Thoracic aorta (tissue), 2 donors: ENCODE results near the gene RNF11. TPM values are rescaled to one million over a fixed set of nuclear protein-coding genes. Genes with fewer than 3 reads are reported as not detected.

ENCODE experiments used
- ATAC-seq: fragments of 150-250 bp; one replicate; pipeline ENCODE4 v1.8.0; 2017; ENCODE audit warnings: low read depth; ENCODE audit not compliant: insufficient number of reproducible peaks, low FRiP score
- DNase-seq: peaks from one replicate; pipeline ENCODE4 v3.0.0-alpha.2; 2020; ENCODE audit warnings: low spot score
- H3K27ac ChIP-seq, 2 donors: fragments of 200-600 bp; sonication (generic); 1 replicate in 1 of 2; 2 replicates in 1 of 2; pipeline ENCODE4 v1.5.1; 2016; ENCODE audit warnings: mild to moderate bottlenecking in 2 of 2, moderate library complexity in 2 of 2
- H3K27me3 ChIP-seq: fragments of 200-600 bp; sonication (generic); replicated peaks from 2 replicates; pipeline ENCODE4 v1.6.0; 2016; ENCODE audit warnings: mild to moderate bottlenecking; ENCODE audit not compliant: insufficient read depth
- H3K36me3 ChIP-seq: fragments of 200-600 bp; sonication (generic); one replicate; pipeline ENCODE4 v1.5.1; 2016
- H3K4me1 ChIP-seq, 2 donors: fragments of 200-600 bp; sonication (generic); 1 replicate in 1 of 2; 2 replicates in 1 of 2; pipeline versions ENCODE4 v1.5.1 to v1.6.0; 2016; ENCODE audit warnings: low read depth in 2 of 2, mild to moderate bottlenecking in 1 of 2; ENCODE audit not compliant: control insufficient read depth in 1 of 2
- H3K4me3 ChIP-seq: fragments of 200-600 bp; sonication (generic); 2 replicates; pipeline ENCODE4 v1.5.1; 2016; ENCODE audit warnings: mild to moderate bottlenecking
- H3K9me3 ChIP-seq: fragments of 200-600 bp; sonication (generic); 2 replicates; pipeline ENCODE4 v1.5.1; 2016
- total RNA-seq, 2 donors: library from RNA; depleted of rRNA; stranded (reverse); fragments of >200 nt; gene quantifications; one replicate each; pipeline versions ENCODE4 v1.1.0 to v1.2.3, GENCODE V29; 2016
- TF ChIP-seq, protein P1 (sequence below): fragments of 200-600 bp; sonication (generic); IDR thresholded peaks from one replicate; pipeline ENCODE4 v1.5.1; 2019; ENCODE audit warnings: antibody characterized with exemption

Gene RNF11
- total RNA-seq, 2 donors from 2014 or later: 102 to 112 TPM

DNA sequence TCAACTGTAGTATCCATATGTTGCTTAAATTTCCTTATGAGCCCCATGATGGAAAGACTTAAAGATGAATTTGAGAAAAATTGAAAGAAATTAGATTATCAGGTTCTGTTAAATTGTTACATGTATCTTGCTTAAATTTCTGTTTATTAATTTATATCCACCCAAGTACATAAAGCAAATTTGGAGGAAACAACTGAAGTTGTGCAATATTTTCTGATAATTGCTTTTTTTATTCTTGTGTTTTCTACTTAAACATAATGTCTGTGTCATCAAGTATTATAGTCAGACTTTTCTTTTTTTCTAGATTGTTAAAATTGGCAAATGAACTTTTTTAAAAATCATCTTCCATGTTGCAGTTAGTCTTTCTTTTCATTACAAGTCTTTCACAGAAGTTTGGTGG, 36.8 kb downstream of the RNF11 start:
- Histone ChIP-seq H3K27me3 (no peaks in the 10 kb centered on the region), H3K9me3 (no peaks in the 10 kb centered on the region), H3K36me3 (no peaks in the 10 kb centered on the region), H3K4me1 (peaks cover 38 to 48% of the 10 kb centered on the region in 2 donors), H3K27ac (no peak overlapping the region), H3K4me3 (no peak overlapping the region)
- TF ChIP-seq, protein P1, sequence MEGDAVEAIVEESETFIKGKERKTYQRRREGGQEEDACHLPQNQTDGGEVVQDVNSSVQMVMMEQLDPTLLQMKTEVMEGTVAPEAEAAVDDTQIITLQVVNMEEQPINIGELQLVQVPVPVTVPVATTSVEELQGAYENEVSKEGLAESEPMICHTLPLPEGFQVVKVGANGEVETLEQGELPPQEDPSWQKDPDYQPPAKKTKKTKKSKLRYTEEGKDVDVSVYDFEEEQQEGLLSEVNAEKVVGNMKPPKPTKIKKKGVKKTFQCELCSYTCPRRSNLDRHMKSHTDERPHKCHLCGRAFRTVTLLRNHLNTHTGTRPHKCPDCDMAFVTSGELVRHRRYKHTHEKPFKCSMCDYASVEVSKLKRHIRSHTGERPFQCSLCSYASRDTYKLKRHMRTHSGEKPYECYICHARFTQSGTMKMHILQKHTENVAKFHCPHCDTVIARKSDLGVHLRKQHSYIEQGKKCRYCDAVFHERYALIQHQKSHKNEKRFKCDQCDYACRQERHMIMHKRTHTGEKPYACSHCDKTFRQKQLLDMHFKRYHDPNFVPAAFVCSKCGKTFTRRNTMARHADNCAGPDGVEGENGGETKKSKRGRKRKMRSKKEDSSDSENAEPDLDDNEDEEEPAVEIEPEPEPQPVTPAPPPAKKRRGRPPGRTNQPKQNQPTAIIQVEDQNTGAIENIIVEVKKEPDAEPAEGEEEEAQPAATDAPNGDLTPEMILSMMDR: no peak
- no peak for ATAC-seq
- no peak for DNase-seq

DNA sequence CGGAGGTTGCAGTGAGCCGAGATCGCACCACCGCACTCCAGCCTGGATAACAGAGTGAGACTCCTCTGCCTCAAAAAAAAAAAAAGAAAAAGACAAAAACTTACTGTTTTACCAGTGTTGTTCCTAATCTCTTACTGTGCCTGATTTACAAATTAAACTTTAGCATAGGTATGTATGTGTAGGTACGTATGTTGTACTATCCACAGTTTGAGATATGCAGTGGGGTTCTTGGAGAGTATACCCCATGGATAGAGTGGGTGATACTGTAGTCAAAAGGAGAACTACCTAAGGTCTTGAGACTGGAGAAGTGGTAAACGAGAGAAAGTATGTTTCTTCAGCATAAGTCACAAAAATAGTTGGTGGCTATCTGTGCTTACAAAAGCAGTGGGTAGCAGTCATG, 38.6 kb downstream of the RNF11 start:
- DNase-seq: no peak
- no peak overlapping the region for H3K27ac ChIP-seq
- TF ChIP-seq, protein P1: no peak

DNA sequence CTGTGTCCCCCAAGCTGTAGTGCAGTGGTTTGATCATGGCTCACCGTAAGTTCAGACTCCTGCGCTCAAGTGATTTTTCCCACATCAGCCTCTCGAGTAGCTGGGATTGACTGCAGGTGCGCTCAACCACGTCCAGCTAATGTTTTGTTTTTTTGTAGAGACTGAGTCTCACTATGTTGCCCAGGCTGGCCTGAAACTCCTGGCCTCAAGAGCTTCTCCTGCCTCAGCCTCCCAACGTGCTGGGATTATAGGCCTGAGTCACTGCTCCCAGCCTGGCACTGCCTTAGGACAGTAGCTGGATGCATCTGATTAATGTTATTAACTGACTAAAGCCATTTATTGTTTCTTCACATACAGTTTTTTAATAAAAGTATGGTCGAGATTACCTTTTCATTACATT, 40.2 kb downstream of the RNF11 start:
- Histone ChIP-seq H3K27me3 (no peaks in the 10 kb centered on the region), H3K9me3 (no peaks in the 10 kb centered on the region), H3K27ac (no peak overlapping the region), H3K4me3 (no peak overlapping the region), H3K36me3 (no peaks in the 10 kb centered on the region), H3K4me1 (peaks cover 7 to 14% of the 10 kb centered on the region in 2 donors)
- ATAC-seq (no peak), DNase-seq (no peak)
- TF ChIP-seq, protein P1: no peak

More for the DNA sequence above, 38.6 kb downstream of the RNF11 start:
- peaks cover 22 to 30% of the 10 kb centered on the region in 2 donors for H3K4me1 ChIP-seq
- no peaks in the 10 kb centered on the region for H3K9me3 ChIP-seq
- no peak for ATAC-seq
- H3K4me3 ChIP-seq: no peak overlapping the region
- no peaks in the 10 kb centered on the region for H3K27me3 ChIP-seq
- H3K36me3 ChIP-seq: no peaks in the 10 kb centered on the region

DNA sequence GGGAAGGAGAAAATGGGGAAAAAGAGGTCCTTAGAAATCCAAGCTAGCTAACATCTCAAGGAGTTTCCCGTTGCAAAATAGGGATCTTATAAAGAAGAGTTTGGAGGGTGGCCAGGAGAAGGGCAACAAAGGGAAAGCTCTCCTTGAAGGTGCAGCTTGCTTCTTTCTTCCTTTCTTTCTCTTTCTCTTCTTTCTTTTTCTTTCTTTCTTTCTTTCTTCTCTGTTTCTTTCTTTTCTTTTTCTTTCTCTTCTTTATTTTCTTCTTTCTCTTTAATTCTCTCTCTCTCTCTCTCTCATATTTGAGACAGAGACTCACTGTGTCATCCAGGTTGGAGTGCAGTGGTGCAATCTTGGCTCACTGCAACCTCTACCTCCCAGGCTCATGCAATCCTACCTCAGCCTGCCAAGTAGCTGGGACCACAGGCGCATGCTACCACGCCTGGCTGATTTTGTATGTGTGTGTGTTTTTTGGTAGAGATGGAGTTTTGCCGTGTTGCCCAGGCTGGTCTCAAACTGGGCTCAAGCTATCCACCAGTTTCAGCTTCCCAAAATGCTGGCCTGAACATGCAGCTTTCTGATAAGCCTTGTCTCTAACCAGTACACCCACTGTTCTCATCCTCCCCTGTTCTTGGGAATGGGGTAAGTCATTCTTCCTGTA, 44.4 kb downstream of the RNF11 start:
- TF ChIP-seq, protein P1: no peak
- H3K4me3 ChIP-seq: no peak overlapping the region
- H3K9me3 ChIP-seq: no peaks in the 10 kb centered on the region
- ATAC-seq: no peak
- peak overlapping the region in 1 of 2 donors; percentile 37 for H3K27ac ChIP-seq
- no peak for DNase-seq
- no peaks in the 10 kb centered on the region for H3K36me3 ChIP-seq
- H3K27me3 ChIP-seq: no peaks in the 10 kb centered on the region
- H3K4me1 ChIP-seq: peaks cover 15 to 26% of the 10 kb centered on the region in 2 donors

DNA sequence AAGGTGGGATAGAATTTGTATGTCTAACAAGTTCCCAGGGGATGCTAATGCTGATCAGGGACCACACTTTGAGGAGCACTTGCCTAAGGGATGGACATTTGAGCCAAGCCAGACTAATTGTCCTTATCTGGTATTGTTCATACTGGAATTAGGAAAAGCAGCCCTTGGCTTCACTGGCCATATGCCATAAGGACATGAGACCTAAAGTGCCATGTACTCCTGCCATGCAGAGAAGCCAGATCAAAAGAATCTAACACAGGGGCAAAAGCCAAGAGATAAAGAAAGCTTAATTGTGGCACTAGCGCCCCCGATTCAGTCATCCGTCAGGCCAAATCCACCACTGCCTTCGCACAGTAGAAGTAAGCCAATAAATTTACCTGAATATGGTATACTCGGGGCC, 45.7 kb downstream of the RNF11 start:
- H3K36me3 ChIP-seq: no peaks in the 10 kb centered on the region
- H3K4me3 ChIP-seq: no peak overlapping the region
- ATAC-seq (no peak), DNase-seq (no peak)
- TF ChIP-seq, protein P1: no peak
- H3K27ac ChIP-seq: peak overlapping the region; percentile 42 to 64
- no peaks in the 10 kb centered on the region for H3K27me3 ChIP-seq
- H3K9me3 ChIP-seq: no peaks in the 10 kb centered on the region
- H3K4me1 ChIP-seq: peaks cover 15 to 26% of the 10 kb centered on the region in 2 donors
